Endothelial cell of umbilical vein (primary cell): ENCODE results near the gene LAMP5.

Experiments
- EZH2 ChIP-seq: IDR thresholded peaks from 2 replicates; pipeline ENCODE4 v1.6.1; 2012; ENCODE audit warnings: borderline replicate concordance, low read depth, mild to moderate bottlenecking, moderate library complexity, low read length, inconsistent platforms; ENCODE audit not compliant: severe bottlenecking
- MYC ChIP-seq: IDR thresholded peaks from one replicate; pipeline ENCODE4 v1.6.1; 2011; ENCODE audit warnings: mild to moderate bottlenecking, low read depth, low read length
- POLR2A ChIP-seq: IDR thresholded peaks from 2 replicates; pipeline ENCODE4 v1.6.1; 2012; ENCODE audit warnings: low read depth, mild to moderate bottlenecking, control low read depth, low read length
- POLR2AphosphoS5 ChIP-seq: IDR thresholded peaks from 2 replicates; pipeline ENCODE4 v1.6.1; 2012; ENCODE audit warnings: low read depth, mild to moderate bottlenecking, control low read depth, low read length, moderate library complexity; ENCODE audit not compliant: insufficient read depth
- TF ChIP-seq, protein P1 (sequence below), 2 donors: IDR thresholded peaks; 1 replicate in 1 of 2; 2 replicates in 1 of 2; pipeline ENCODE4 v1.5.1; 2011; ENCODE audit warnings: low read length in 2 of 2, mild to moderate bottlenecking in 2 of 2, moderate library complexity in 2 of 2, control low read depth in 1 of 2, inconsistent platforms in 1 of 2, low read depth in 1 of 2; ENCODE audit not compliant: insufficient read depth in 1 of 2; ENCODE audit errors: extremely low read depth in 1 of 2
- TF ChIP-seq, protein P2 (sequence below): IDR thresholded peaks from 2 replicates; pipeline ENCODE4 v1.6.1; 2011; ENCODE audit not compliant: insufficient read depth, insufficient read length

DNA sequence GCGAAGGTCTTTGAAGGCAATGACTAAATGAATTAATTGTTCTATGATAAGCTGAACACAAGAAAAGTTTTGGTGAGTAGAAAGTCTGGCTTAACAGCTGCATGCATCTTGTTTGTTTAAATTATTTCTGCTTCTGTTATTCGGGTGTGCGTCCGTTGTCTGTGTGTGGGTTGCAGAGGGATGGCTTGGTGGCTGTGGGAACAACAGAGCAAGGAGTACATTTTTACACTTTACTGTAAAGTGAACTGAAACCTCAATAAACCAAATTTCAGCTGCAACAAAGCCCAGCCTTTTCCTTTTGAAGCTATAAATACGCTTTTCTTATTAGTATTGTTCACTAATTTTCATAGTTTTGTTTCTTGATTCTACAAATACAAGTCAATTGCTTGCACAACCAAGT is 3.5 kb upstream of the LAMP5 start:
- TF ChIP-seq, protein P1, sequence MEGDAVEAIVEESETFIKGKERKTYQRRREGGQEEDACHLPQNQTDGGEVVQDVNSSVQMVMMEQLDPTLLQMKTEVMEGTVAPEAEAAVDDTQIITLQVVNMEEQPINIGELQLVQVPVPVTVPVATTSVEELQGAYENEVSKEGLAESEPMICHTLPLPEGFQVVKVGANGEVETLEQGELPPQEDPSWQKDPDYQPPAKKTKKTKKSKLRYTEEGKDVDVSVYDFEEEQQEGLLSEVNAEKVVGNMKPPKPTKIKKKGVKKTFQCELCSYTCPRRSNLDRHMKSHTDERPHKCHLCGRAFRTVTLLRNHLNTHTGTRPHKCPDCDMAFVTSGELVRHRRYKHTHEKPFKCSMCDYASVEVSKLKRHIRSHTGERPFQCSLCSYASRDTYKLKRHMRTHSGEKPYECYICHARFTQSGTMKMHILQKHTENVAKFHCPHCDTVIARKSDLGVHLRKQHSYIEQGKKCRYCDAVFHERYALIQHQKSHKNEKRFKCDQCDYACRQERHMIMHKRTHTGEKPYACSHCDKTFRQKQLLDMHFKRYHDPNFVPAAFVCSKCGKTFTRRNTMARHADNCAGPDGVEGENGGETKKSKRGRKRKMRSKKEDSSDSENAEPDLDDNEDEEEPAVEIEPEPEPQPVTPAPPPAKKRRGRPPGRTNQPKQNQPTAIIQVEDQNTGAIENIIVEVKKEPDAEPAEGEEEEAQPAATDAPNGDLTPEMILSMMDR (IDR thresholded peaks at IDR 0.05; ENCODE audit: extremely low read depth in 1 of 2, insufficient read depth in 1 of 2, low read depth in 1 of 2, low read length in 2 of 2): no peak
- TF ChIP-seq EZH2 (no peak), MYC (no peak), POLR2A (no peak), POLR2AphosphoS5 (no peak)
- TF ChIP-seq, protein P2, sequence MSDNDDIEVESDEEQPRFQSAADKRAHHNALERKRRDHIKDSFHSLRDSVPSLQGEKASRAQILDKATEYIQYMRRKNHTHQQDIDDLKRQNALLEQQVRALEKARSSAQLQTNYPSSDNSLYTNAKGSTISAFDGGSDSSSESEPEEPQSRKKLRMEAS: no peak
